Measurements from ENCODE around the gene PKNOX2. TPM values are rescaled to one million over a fixed set of nuclear protein-coding genes. Genes with fewer than 3 reads are reported as not detected.

The PKNOX2 gene
- total and polyA plus RNA-seq, 2 of the 4 experiments (the other 2 are of a cell fraction) = 0.72 to 2.3 TPM

DNA sequence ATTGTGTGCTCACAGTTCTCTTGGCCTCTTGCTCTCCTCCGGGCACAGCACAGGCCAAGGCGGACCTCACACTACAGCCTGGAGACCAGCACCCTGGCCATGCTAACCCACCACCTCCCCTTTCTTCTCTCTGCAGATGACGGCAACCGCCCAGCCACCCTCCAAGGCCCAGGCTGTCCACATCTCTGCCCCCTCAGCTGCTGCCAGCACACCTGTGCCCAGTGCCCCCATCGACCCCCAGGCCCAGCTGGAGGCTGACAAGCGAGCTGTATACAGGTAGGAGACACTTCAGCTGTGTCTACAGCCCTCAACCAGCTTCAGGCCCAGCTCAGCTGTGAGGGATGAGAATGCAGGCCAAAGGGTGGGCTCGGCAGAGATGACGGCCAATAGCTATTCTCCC lies 203.2 kb downstream of the PKNOX2 start:
- Histone ChIP-seq H3K14ac (replicated peaks; ENCODE audit: low read depth, low read length) (no peak overlapping the region), H2BK120ac (ENCODE audit: low read depth, low read length) (no peak overlapping the region), H3K4me1 (ENCODE audit: control insufficient read depth, insufficient read depth, low read length) (peaks cover 8% of the 10 kb centered on the region), H4K5ac (ENCODE audit: low read depth, low read length) (no peak overlapping the region), H3K4me2 (ENCODE audit: low read depth, low read length) (no peak overlapping the region), H2BK5ac (ENCODE audit: low read depth, low read length, poor library complexity, severe bottlenecking) (no peak overlapping the region), H2AFZ (replicated peaks; ENCODE audit: low read length, poor library complexity) (no peak overlapping the region), H3K4me3 (ENCODE audit: insufficient read depth, low read depth, low read length) (no peak overlapping the region), H4K8ac (ENCODE audit: low read depth in 2 of 2, low read length in 2 of 2) (no peak overlapping the region), H3K23ac (ENCODE audit: low read depth, low read length) (no peak overlapping the region), H4K91ac (ENCODE audit: insufficient read depth, low read depth, low read length) (no peak overlapping the region), H3K9me3 (ENCODE audit: control insufficient read depth, insufficient read depth, low read length) (no peaks in the 10 kb centered on the region), H4K20me1 (ENCODE audit: insufficient read depth, low read length) (no peaks in the 10 kb centered on the region), H2AK9ac (replicated peaks; ENCODE audit: low read depth, low read length, poor library complexity) (no peak overlapping the region), H2BK15ac (ENCODE audit: low read depth, low read length) (no peak overlapping the region), H3K27me3 (ENCODE audit: control insufficient read depth, insufficient read depth, low read length) (peaks cover 3% of the 10 kb centered on the region), H3K9me1 (ENCODE audit: insufficient read depth, low read length) (peaks cover 13% of the 10 kb centered on the region), H3K27ac (ENCODE audit: insufficient read depth, low read length) (no peak overlapping the region), H3K9ac (ENCODE audit: low read depth, low read length) (no peak overlapping the region), H3K18ac (ENCODE audit: low read depth, low read length) (no peak overlapping the region), H3K79me1 (ENCODE audit: low read depth in 1 of 2, low read length in 2 of 2) (peaks cover 0 to 2% of the 10 kb centered on the region in 2 experiments; a peak in 1 of 4 replicates), H3K56ac (ENCODE audit: extremely low read depth, insufficient read depth, low read length) (no peak overlapping the region), H2BK20ac (ENCODE audit: low read depth, low read length) (no peak overlapping the region), H3K36me3 (ENCODE audit: control insufficient read depth, insufficient read depth, low read length) (no peaks in the 10 kb centered on the region; the same call in 1 of the 2 replicates), H2AK5ac (ENCODE audit: low read depth, low read length) (peak overlapping the region; percentile 31; the same call in 1 of the 2 replicates), H3K4ac (ENCODE audit: low read depth, low read length) (no peak overlapping the region)
- intact Hi-C loops (cut with micrococcal nuclease) (no loop called here), in situ Hi-C loops (cut with MboI; ENCODE audit: low sequenced_read_pairs) (no loop called here), dilution Hi-C loops (cut with HindIII; ENCODE audit: low sequenced_read_pairs, unreplicated experiment) (no loop called here)
- DNase-seq (no peak), ATAC-seq (ENCODE audit: low read depth) (no peak)
- WGBS, 2 experiments (ENCODE audit: extremely low coverage in 2 of 2, insufficient read length in 1 of 2) = no CpG with 5 or more reads among the region's 8 CpGs
- ChIA-PET CTCF (no interaction called here), POLR2A (ENCODE audit: unreplicated experiment) (no interaction called here)
- no peak for TF ChIP-seq RCOR1 (IDR thresholded peaks at IDR 0.05; ENCODE audit: insufficient replicate concordance, low read length)
- no peak for TF ChIP-seq USF2 (IDR thresholded peaks at IDR 0.05; ENCODE audit: low read depth, low read length)
- no peak for TF ChIP-seq MAFK (IDR thresholded peaks at IDR 0.05; ENCODE audit: low read depth, low read length)
- no peak for TF ChIP-seq MXI1 (IDR thresholded peaks at IDR 0.05; ENCODE audit: borderline replicate concordance, low read depth, low read length)
- TF ChIP-seq, protein P1, sequence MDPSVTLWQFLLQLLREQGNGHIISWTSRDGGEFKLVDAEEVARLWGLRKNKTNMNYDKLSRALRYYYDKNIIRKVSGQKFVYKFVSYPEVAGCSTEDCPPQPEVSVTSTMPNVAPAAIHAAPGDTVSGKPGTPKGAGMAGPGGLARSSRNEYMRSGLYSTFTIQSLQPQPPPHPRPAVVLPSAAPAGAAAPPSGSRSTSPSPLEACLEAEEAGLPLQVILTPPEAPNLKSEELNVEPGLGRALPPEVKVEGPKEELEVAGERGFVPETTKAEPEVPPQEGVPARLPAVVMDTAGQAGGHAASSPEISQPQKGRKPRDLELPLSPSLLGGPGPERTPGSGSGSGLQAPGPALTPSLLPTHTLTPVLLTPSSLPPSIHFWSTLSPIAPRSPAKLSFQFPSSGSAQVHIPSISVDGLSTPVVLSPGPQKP (IDR thresholded peaks at IDR 0.05; ENCODE audit: borderline replicate concordance, low read depth, low read length) = no peak
- no peak for TF ChIP-seq FOS (IDR thresholded peaks at IDR 0.05; ENCODE audit: low read depth, low read length)
- TF ChIP-seq CEBPB (IDR thresholded peaks at IDR 0.05; ENCODE audit: low read depth, low read length) = no peak
- no TSS peak for BruUV-seq (replicated peaks)

All from IMR-90 (cell line).